ENCODE measurements around the gene SLC1A5. TPM values are rescaled to one million over a fixed set of nuclear protein-coding genes. Genes with fewer than 3 reads are reported as not detected.
"Not testable (repeated sequence)": the region's sequence is repeated elsewhere in the genome, so short reads cannot be mapped to it uniquely, and the experiment has no call there.

SLC1A5 gene
- total RNA-seq, 1 experiment from 2014 or later, result 284 TPM

DNA sequence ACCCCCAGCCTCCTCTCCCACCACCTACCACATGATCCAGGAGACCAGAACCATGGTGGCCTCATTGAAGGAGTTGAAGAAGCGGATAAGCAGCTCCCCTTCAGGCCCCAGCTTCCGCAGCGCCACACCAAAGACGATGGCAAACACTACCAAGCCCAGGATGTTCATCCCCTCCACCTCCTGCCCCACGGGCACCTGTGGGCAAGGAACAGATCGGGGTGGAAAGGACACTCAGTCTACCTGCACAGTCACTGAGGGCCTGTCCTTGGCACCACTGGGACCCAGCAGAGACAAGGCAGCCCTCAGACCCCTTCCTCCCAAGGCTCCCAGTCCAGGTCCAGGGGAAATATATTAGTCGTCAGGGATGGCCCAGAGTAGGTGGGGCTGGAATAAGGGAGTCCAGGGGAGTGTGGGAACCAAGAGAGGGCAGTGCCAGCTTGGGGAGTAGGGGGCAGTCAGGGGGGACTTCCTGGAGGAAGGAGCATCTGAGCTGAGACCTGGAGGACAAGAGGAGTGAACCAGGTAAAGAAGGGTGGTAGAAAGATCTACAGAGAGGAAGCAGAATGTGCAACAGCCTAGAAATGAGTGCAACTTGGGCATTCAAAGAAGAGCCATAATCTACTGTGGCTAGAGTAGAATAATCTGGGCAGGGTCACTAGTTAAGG, 5.9 kb downstream of the SLC1A5 start:
- Histone ChIP-seq H4K20me1 (ENCODE audit: insufficient read depth) (peaks cover 8% of the 10 kb centered on the region; the same call in 1 of the 2 replicates), H3K27ac (ENCODE audit: low read depth, low read length) (peak overlapping the region; percentile 40; the same call in 1 of the 2 replicates), H3K4me2 (ENCODE audit: low read length) (no peak overlapping the region), H3K9me3 (ENCODE audit: control insufficient read depth in 1 of 2, insufficient read depth in 1 of 2, low read depth in 1 of 2, low read length in 2 of 2) (no peaks in the 10 kb centered on the region), H3K4me3 (replicated peaks in 1 of 2; ENCODE audit: low read depth in 1 of 2, low read length in 2 of 2) (no peak overlapping the region), H3K9me2 (ENCODE audit: insufficient read depth) (no peaks in the 10 kb centered on the region), H3K4me1 (ENCODE audit: control insufficient read depth in 1 of 2, insufficient read depth in 2 of 2, low read length in 2 of 2) (peaks cover 30 to 49% of the 10 kb centered on the region in 2 experiments), H3K9ac (ENCODE audit: low read length) (no peak overlapping the region), H3K36me3 (ENCODE audit: control insufficient read depth in 1 of 2, insufficient read depth in 2 of 2, low read length in 2 of 2) (peaks cover 41 to 54% of the 10 kb centered on the region in 2 experiments; a peak in 3 of 4 replicates), H3K27me3 (ENCODE audit: insufficient read depth, low read length) (no peaks in the 10 kb centered on the region), H2AFZ (ENCODE audit: low read depth, low read length, poor library complexity, severe bottlenecking) (no peak overlapping the region), H3K79me2 (ENCODE audit: insufficient read depth, low read length) (peaks cover 88% of the 10 kb centered on the region)
- TF ChIP-seq, protein P1, sequence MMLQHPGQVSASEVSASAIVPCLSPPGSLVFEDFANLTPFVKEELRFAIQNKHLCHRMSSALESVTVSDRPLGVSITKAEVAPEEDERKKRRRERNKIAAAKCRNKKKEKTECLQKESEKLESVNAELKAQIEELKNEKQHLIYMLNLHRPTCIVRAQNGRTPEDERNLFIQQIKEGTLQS (IDR thresholded peaks at IDR 0.05), result no peak
- TF ChIP-seq YY1 (IDR thresholded peaks at IDR 0.05; ENCODE audit: extremely low read depth, insufficient replicate concordance, low read depth, low read length) (no peak), POLR2A (IDR thresholded peaks at IDR 0.05; ENCODE audit: borderline replicate concordance, extremely low read depth, insufficient read depth, insufficient read length) (no peak), EZH2phosphoT487 (IDR thresholded peaks at IDR 0.05; ENCODE audit: borderline replicate concordance) (no peak), ZFX (IDR thresholded peaks at IDR 0.05) (no peak), ZNF274 (IDR thresholded peaks at IDR 0.05; ENCODE audit: low read depth, low read length) (no peak), POLR2AphosphoS5 (IDR thresholded peaks at IDR 0.05; ENCODE audit: low read depth, low read length) (no peak), ELF1 (IDR thresholded peaks at IDR 0.05; ENCODE audit: borderline replicate concordance, low read depth) (no peak), CEBPB (IDR thresholded peaks at IDR 0.05; ENCODE audit: low read depth) (no peak), CBX3 (IDR thresholded peaks at IDR 0.05; ENCODE audit: low read depth) (no peak), RAD21 (IDR thresholded peaks at IDR 0.05; ENCODE audit: low read depth) (no peak)
- TF ChIP-seq, protein P2, sequence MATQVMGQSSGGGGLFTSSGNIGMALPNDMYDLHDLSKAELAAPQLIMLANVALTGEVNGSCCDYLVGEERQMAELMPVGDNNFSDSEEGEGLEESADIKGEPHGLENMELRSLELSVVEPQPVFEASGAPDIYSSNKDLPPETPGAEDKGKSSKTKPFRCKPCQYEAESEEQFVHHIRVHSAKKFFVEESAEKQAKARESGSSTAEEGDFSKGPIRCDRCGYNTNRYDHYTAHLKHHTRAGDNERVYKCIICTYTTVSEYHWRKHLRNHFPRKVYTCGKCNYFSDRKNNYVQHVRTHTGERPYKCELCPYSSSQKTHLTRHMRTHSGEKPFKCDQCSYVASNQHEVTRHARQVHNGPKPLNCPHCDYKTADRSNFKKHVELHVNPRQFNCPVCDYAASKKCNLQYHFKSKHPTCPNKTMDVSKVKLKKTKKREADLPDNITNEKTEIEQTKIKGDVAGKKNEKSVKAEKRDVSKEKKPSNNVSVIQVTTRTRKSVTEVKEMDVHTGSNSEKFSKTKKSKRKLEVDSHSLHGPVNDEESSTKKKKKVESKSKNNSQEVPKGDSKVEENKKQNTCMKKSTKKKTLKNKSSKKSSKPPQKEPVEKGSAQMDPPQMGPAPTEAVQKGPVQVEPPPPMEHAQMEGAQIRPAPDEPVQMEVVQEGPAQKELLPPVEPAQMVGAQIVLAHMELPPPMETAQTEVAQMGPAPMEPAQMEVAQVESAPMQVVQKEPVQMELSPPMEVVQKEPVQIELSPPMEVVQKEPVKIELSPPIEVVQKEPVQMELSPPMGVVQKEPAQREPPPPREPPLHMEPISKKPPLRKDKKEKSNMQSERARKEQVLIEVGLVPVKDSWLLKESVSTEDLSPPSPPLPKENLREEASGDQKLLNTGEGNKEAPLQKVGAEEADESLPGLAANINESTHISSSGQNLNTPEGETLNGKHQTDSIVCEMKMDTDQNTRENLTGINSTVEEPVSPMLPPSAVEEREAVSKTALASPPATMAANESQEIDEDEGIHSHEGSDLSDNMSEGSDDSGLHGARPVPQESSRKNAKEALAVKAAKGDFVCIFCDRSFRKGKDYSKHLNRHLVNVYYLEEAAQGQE (IDR thresholded peaks at IDR 0.05; ENCODE audit: low read depth), result no peak
- ATAC-seq (no peak), DNase-seq (ENCODE audit: low read depth, low spot score) (no peak)
- ChIA-PET POLR2A (no interaction called here), RAD21 (ENCODE audit: low non-redundant PET in 1 of 2, low total read pairs in 2 of 2, uncharacterized antibody in 2 of 2, unreplicated experiment in 2 of 2) (no interaction called here), CTCF (no interaction called here)
- BruUV-seq (replicated peaks), result no TSS peak
- intact Hi-C loops (cut with micrococcal nuclease), result no loop called here

DNA sequence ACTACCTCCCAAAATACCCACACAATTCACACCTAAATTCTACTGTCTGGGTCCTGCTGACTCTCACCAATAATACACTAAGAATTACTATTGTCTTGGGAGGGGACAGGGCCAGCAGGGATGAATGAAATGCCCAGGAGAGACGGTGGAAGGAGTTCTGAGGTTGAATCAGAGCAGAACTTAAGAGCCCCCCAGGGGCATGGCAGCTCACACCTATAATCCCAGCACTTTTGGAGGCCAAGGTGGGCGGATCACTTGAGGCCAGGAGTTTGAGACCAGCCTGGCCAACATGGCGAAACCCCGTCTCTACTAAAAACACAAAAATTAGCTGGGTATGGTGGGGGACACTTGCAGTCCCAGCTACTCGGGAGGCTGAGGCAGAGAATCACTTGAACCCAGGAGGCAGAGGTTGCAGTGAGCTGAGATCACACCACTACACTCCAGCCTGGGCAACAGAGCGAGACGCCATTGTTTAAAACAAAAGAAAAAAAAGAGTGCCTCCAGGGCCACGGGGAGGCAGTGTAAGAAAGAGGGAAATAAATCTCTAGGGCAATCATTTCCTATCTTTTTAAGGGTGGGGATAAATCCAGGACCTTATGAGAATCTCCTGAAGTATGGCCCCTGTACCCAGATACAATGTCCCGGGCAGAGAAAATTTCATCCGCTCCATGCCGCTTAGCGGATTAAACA, 10.3 kb downstream of the SLC1A5 start:
- H3K4me3 ChIP-seq (replicated peaks in 1 of 2; ENCODE audit: low read depth in 1 of 2, low read length in 2 of 2); H3K9ac ChIP-seq (ENCODE audit: low read length); H3K4me2 ChIP-seq (ENCODE audit: low read length); H2AFZ ChIP-seq (ENCODE audit: low read depth, low read length, poor library complexity, severe bottlenecking); H3K9me3 ChIP-seq (ENCODE audit: control insufficient read depth in 1 of 2, insufficient read depth in 1 of 2, low read depth in 1 of 2, low read length in 2 of 2); BruUV-seq (replicated peaks); ATAC-seq; H3K27ac ChIP-seq (ENCODE audit: low read depth, low read length); H3K27me3 ChIP-seq (ENCODE audit: insufficient read depth, low read length); DNase-seq (ENCODE audit: low read depth, low spot score); intact Hi-C loops (cut with micrococcal nuclease); H3K9me2 ChIP-seq (ENCODE audit: insufficient read depth): not testable (repeated sequence)
- RAD21 ChIA-PET (ENCODE audit: low non-redundant PET in 1 of 2, low total read pairs in 2 of 2, uncharacterized antibody in 2 of 2, unreplicated experiment in 2 of 2), result interaction anchor here in 1 of 2 experiments (1.0 kb wide), 1 partner anchor 52 kb away, joined by 7 read pairs; no protein-coding TSS in a partner anchor
- Histone ChIP-seq H3K36me3 (ENCODE audit: control insufficient read depth in 1 of 2, insufficient read depth in 2 of 2, low read length in 2 of 2) (peaks cover 54 to 57% of the 10 kb centered on the region in 2 experiments), H3K4me1 (ENCODE audit: control insufficient read depth in 1 of 2, insufficient read depth in 2 of 2, low read length in 2 of 2) (peaks cover 4 to 16% of the 10 kb centered on the region in 2 experiments; a peak in 3 of 4 replicates), H4K20me1 (ENCODE audit: insufficient read depth) (peaks cover 11% of the 10 kb centered on the region; the same call in 1 of the 2 replicates), H3K79me2 (ENCODE audit: insufficient read depth, low read length) (peaks cover 58% of the 10 kb centered on the region)
- POLR2A ChIA-PET, result interaction anchor here (0.6 to 1.1 kb wide), 2 partner anchors 10 to 52 kb away, joined by 3 to 4 read pairs; partner anchors contain the start of gene SLC1A5
- CTCF ChIA-PET, result interaction anchor here (0.9 kb wide), 1 partner anchor 11 kb away, joined by 3 read pairs; no protein-coding TSS in a partner anchor

Measured in HCT116 (cell line).